HepG2 (cell line): Measurements from ENCODE around the gene RBM12. TPM values are rescaled to one million over a fixed set of nuclear protein-coding genes. Genes with fewer than 3 reads are reported as not detected.
A peak's percentile ranks its signal among the peaks of the same experiment; 100 is the strongest.

Source experiments
- ARID2 ChIP-seq: sonication (generic); formaldehyde crosslinking; IDR thresholded peaks from 2 replicates; pipeline ENCODE4 v1.8.1; 2022; ENCODE audit warnings: mild to moderate bottlenecking, missing genetic modification reagents, borderline replicate concordance
- CEBPG ChIP-seq: IDR thresholded peaks from 2 replicates; pipeline ENCODE4 v1.6.1; 2016
- EEA1 ChIP-seq: sonication (generic); formaldehyde crosslinking; IDR thresholded peaks from 2 replicates; pipeline ENCODE4 v1.5.1; 2020; ENCODE audit warnings: mild to moderate bottlenecking, missing genetic modification reagents, borderline replicate concordance
- HOXA7 ChIP-seq: sonication (generic); formaldehyde crosslinking; IDR thresholded peaks from 2 replicates; pipeline ENCODE4 v1.8.1; 2022; ENCODE audit warnings: mild to moderate bottlenecking, missing genetic modification reagents, moderate library complexity
- MIER3 ChIP-seq: IDR thresholded peaks from 2 replicates; pipeline ENCODE4 v1.6.1; 2016; ENCODE audit warnings: missing compliant biosample characterization, borderline replicate concordance
- NKX3-1 ChIP-seq: sonication (generic); formaldehyde crosslinking; IDR thresholded peaks from 2 replicates; pipeline ENCODE4 v1.5.0; 2020; ENCODE audit warnings: missing genetic modification reagents
- TEF ChIP-seq: sonication (generic); formaldehyde crosslinking; IDR thresholded peaks from 2 replicates; pipeline ENCODE4 v1.5.0; 2020; ENCODE audit warnings: missing genetic modification reagents
- ZBED4 ChIP-seq: sonication (generic); formaldehyde crosslinking; IDR thresholded peaks from 2 replicates; pipeline ENCODE4 v1.4.0; 2020; ENCODE audit warnings: missing genetic modification reagents, borderline replicate concordance
- ZNF12 ChIP-seq: sonication (generic); formaldehyde crosslinking; IDR thresholded peaks from 2 replicates; pipeline ENCODE4 v1.5.0; 2020; ENCODE audit warnings: missing genetic modification reagents
- ZNF264 ChIP-seq: sonication (generic); formaldehyde crosslinking; IDR thresholded peaks from 2 replicates; pipeline ENCODE4 v1.4.0; 2020; ENCODE audit warnings: missing genetic modification reagents
- ZNF343 ChIP-seq: sonication (generic); formaldehyde crosslinking; IDR thresholded peaks from 2 replicates; pipeline ENCODE4 v1.4.0; 2020; ENCODE audit warnings: mild to moderate bottlenecking, missing genetic modification reagents
- ZNF549 ChIP-seq: sonication (generic); formaldehyde crosslinking; IDR thresholded peaks from 2 replicates; pipeline ENCODE4 v1.5.0; 2020; ENCODE audit warnings: missing genetic modification reagents
- ZNF563 ChIP-seq: sonication (generic); formaldehyde crosslinking; IDR thresholded peaks from 2 replicates; pipeline ENCODE4 v1.8.0; 2022; ENCODE audit warnings: mild to moderate bottlenecking, moderate library complexity, missing genetic modification reagents
- ZNF7 ChIP-seq: IDR thresholded peaks from 2 replicates; pipeline ENCODE4 v1.6.1; 2016; ENCODE audit warnings: missing biosample characterization, missing genetic modification reagents
- ZNF800 ChIP-seq: sonication (generic); formaldehyde crosslinking; IDR thresholded peaks from 2 replicates; pipeline ENCODE4 v1.4.0; 2020; ENCODE audit warnings: missing genetic modification reagents
- polyA plus RNA-seq, 8 experiments: library from polyadenylated mRNA; depleted of rRNA in 3 of 8; stranded (reverse) in 7 of 8; unstranded in 1 of 8; fragments of >200 nt; fragmentation: Illumina TruSeq in 4 of 8; extraction: Trizol in 4 of 8; gene quantifications; 2 replicates each; pipeline versions ENCODE4 v1.2.1 to v1.2.3, GENCODE V29; 2011 to 2016; ENCODE audit warnings: low read depth in 4 of 8, missing spikeins in 1 of 8, mixed read lengths in 1 of 8; ENCODE audit not compliant: insufficient read depth in 1 of 8
- total RNA-seq, 5 experiments: library from RNA; depleted of rRNA; stranded (reverse); fragments of >200 nt; fragmentation: Illumina TruSeq; extraction: Trizol; gene quantifications; 2 replicates each; pipeline ENCODE4 v1.2.3, GENCODE V29; 2016; ENCODE audit warnings: low read depth in 1 of 5

The RBM12 gene
- total and polyA plus RNA-seq, 2 of the 13 experiments (the other 11 are each of a cell fraction or from before 2014, with no cell fraction given) = 97.9 to 104 TPM

- no peak for TF ChIP-seq ZNF343 (CRISPR knock-in tag)
- no peak for TF ChIP-seq ZNF549
- no peak for TF ChIP-seq ARID2 (CRISPR knock-in tag)
- TF ChIP-seq CEBPG (CRISPR knock-in tag) = peak; percentile 78
- no peak for TF ChIP-seq HOXA7 (CRISPR knock-in tag)
- TF ChIP-seq ZNF264 (CRISPR knock-in tag) = no peak; the same call in 1 of the 2 replicates
- TF ChIP-seq ZNF800 = no peak
- TF ChIP-seq MIER3 (CRISPR knock-in tag) = peak; percentile 62; the same call in 1 of the 2 replicates
- TF ChIP-seq ZNF12 = no peak
- no peak; the same call in 1 of the 2 replicates for TF ChIP-seq EEA1 (CRISPR knock-in tag)
- TF ChIP-seq ZNF7 = no peak
- TF ChIP-seq ZNF563 = no peak; the same call in 1 of the 2 replicates
- no peak for TF ChIP-seq TEF (CRISPR knock-in tag)
- no peak for TF ChIP-seq NKX3-1 (CRISPR knock-in tag)
- peak; percentile 59; the same call in 1 of the 2 replicates for TF ChIP-seq ZBED4 (CRISPR knock-in tag)
These were observed 47.1 kb downstream of the RBM12 start (continued) for GRCh38 chr20:35617397-35618262.
